Fibroblast of pulmonary artery (primary cell): ENCODE results near the gene UBTD1.
A peak's percentile ranks its signal among the peaks of the same experiment; 100 is the strongest.

Experiments used
- DNase-seq: peaks from one replicate; pipeline ENCODE4 v3.0.0-alpha.2; 2010; ENCODE audit warnings: low read depth
- H3K4me3 ChIP-seq: replicated peaks from 2 replicates; pipeline ENCODE4 v1.5.1; 2011; ENCODE audit warnings: low read depth, mild to moderate bottlenecking, control low read depth, low read length, moderate library complexity
- CTCF ChIP-seq: IDR thresholded peaks from 2 replicates; pipeline ENCODE4 v1.5.1; 2011; ENCODE audit warnings: mild to moderate bottlenecking, control low read depth, low read length, inconsistent platforms; ENCODE audit errors: missing control alignments

The UBTD1 gene, protein sequence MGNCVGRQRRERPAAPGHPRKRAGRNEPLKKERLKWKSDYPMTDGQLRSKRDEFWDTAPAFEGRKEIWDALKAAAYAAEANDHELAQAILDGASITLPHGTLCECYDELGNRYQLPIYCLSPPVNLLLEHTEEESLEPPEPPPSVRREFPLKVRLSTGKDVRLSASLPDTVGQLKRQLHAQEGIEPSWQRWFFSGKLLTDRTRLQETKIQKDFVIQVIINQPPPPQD

DNA sequence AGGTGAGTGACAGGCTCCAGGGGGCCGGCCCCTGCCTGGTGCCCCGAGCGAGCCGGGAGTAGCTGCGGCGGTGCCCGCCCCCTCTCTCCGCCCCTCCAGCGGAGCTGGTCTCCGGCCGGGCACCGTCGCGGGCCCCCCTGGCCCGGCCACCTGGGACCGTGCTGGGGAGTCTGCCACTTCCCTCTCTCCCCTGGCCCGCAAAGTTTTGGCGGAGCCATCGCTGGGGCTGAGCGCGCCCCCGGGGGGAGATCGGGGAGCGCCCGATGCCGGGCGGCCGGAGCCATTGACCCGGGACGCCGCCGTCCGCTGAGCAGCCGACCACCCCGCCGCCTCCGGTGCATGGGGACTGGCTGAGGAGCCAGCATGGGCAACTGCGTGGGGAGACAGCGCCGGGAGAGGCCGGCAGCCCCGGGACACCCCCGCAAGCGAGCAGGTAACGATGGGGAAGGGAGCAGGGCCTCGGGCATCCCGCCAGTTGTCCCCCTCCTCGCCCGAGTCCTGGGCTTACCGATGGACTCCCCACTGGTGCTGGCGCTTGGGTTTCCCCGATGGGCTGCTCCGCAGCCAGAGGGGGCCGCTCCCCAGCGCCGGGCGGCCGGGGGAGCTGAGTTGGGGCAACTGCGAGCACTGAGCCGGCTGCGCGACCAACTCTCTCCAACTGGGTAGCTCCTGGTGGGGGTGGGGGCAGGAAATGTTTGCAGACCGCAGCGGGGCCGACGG, at the start of gene UBTD1:
UBTD1 (plus strand) TSS at position 84 of the 720 bp plus-strand sequence; CDS start at position 364, 280 bp downstream.
- no peak for DNase-seq
- TF ChIP-seq CTCF, result no peak
- peak within 1 kb of the TSS; percentile 99 for H3K4me3 ChIP-seq

GRCh38 chr10:97450828-97451227, 47.9 kb upstream of the UBTD1 start:
- no peak for TF ChIP-seq CTCF
- no peak overlapping the region for H3K4me3 ChIP-seq
- DNase-seq, result peak; percentile 32

DNA sequence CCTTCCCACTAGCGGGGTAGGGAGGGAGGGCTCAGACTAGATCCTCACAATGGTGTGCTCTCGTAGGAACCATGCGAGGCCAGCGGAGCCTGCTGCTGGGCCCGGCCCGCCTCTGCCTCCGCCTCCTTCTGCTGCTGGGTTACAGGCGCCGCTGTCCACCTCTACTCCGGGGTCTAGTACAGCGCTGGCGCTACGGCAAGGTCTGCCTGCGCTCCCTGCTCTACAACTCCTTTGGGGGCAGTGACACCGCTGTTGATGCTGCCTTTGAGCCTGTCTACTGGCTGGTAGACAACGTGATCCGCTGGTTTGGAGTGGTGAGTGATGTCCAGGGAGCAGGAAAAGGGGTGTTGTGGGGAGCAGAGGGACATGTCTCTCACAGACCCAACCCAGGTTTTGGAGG, 47.1 kb upstream of the UBTD1 start:
- TF ChIP-seq CTCF, result no peak
- no peak for DNase-seq

GRCh38 chr10:97452352-97452751, 46.4 kb upstream of the UBTD1 start:
- TF ChIP-seq CTCF, result no peak
- H3K4me3 ChIP-seq, result no peak overlapping the region
- no peak for DNase-seq

More for the DNA sequence above, 47.1 kb upstream of the UBTD1 start:
- no peak overlapping the region for H3K4me3 ChIP-seq

DNA sequence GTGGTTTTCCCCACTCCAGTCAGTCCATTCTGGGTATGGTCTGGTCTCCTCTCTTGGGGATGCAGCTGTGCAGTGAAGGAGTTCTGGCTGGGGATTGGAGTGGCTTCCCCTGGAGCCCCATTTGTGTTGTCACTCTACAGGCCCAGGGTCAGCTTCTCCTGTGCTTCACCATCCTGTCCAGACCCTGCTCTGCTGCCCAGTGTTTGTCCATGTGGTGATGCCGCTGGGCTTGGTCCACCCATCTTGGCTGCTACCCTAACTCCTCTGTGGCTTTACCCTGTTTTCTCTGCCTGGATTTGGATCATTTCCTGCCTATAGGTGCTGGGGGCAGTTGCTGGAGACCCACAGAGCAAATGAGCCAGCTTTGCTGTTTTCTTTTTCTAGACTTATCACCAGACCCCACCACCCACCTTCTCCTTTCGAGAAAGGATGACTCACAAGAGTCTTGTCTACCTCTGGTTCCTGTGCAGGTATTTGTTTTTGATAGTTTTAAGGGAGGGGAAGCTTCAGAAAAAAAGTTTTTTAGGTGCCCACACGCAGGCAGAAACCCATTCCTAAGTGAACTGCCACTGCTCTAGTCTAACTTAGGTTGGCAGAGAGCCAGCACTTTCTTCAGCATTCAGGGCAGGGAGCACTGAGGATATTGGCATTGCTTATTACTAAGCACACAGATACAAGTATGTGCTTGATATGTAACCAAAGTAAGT, 44.2 kb upstream of the UBTD1 start:
- no peak for TF ChIP-seq CTCF
- DNase-seq, result peak; percentile 62

GRCh38 chr10:97456034-97456685, 42.6 kb upstream of the UBTD1 start:
- no peak for DNase-seq
- H3K4me3 ChIP-seq, result no peak overlapping the region
- TF ChIP-seq CTCF, result no peak

More for the DNA sequence above, 44.2 kb upstream of the UBTD1 start:
- no peak overlapping the region for H3K4me3 ChIP-seq
